A549 (cell line): ENCODE results near the gene SLC29A2. TPM values are rescaled to one million over a fixed set of nuclear protein-coding genes. Genes with fewer than 3 reads are reported as not detected.
"Not testable (repeated sequence)": the region's sequence is repeated elsewhere in the genome, so short reads cannot be mapped to it uniquely, and the experiment has no call there.

Experiments
- ATAC-seq, 2 experiments: fragments of 200-7000 bp in 1 of 2; fragments of >200 bp in 1 of 2; cut with Nextera tagmentation in 1 of 2; cut with Tn5 transposase in 1 of 2; 3 replicates each; pipeline versions ENCODE4 v1.8.0 to v1.9.1; 2018 to 2020; ENCODE audit warnings: mild to moderate bottlenecking in 1 of 2, moderate library complexity in 1 of 2
- CTCF ChIA-PET: fragments of 300-600 bp; sonication (Branson Sonifier 250); formaldehyde crosslinking; extraction: SDS; loops from one replicate; lab custom pipeline; 2021; ENCODE audit warnings: antibody characterized with exemption, inconsistent platforms; lab: Yijun Ruan, JAX
- POLR2A ChIA-PET: fragments of 350-600 bp; formaldehyde crosslinking; extraction: SDS; loops from one replicate; lab custom pipeline; 2021; ENCODE audit warnings: antibody characterized with exemption, inconsistent platforms; lab: Yijun Ruan, JAX
- DNase-seq, 2 experiments: peaks; one replicate each; pipeline versions ENCODE4 v3.0.0 to v3.0.0-alpha.2; 2011 to 2016; ENCODE audit warnings: low read depth in 1 of 2, low spot score in 1 of 2
- FAIRE-seq: peaks from 2 replicates; lab custom pipeline; 2011; peaks lifted over from hg19 to GRCh38; lab: Jason Lieb, UNC
- H3K27ac ChIP-seq, 2 experiments: fragments of >200 bp; sonication (Bioruptor Twin); formaldehyde crosslinking; 3 replicates each; pipeline ENCODE4 v1.5.1; 2016 to 2017
- H3K4me1 ChIP-seq: fragments of >200 bp; sonication (Bioruptor Twin); formaldehyde crosslinking; 3 replicates; pipeline ENCODE4 v1.6.1; 2016
- H3K4me2 ChIP-seq: fragments of >200 bp; sonication (Bioruptor Twin); formaldehyde crosslinking; 3 replicates; pipeline ENCODE4 v1.6.1; 2016
- H3K4me3 ChIP-seq: fragments of >200 bp; sonication (Bioruptor Twin); formaldehyde crosslinking; 3 replicates; pipeline ENCODE4 v1.5.1; 2016
- H3K9me3 ChIP-seq: fragments of >200 bp; sonication (Bioruptor Twin); formaldehyde crosslinking; 3 replicates; pipeline ENCODE4 v1.6.1; 2016
- BHLHE40 ChIP-seq: IDR thresholded peaks from 2 replicates; pipeline ENCODE4 v1.6.1; 2012; ENCODE audit warnings: low read depth, low read length, inconsistent platforms
- CBX2 ChIP-seq: fragments of 200-600 bp; sonication (generic); IDR thresholded peaks from 2 replicates; pipeline ENCODE4 v1.6.1; 2016; ENCODE audit warnings: low read depth, mild to moderate bottlenecking, borderline replicate concordance
- CBX8 ChIP-seq: fragments of 200-600 bp; sonication (generic); IDR thresholded peaks from 2 replicates; pipeline ENCODE4 v1.6.1; 2016
- CEBPB ChIP-seq, 2 experiments: fragments of >200 bp in 1 of 2; sonication (Bioruptor Twin) in 1 of 2; formaldehyde crosslinking in 1 of 2; IDR thresholded peaks; 2 replicates each; pipeline ENCODE4 v1.6.1; 2012 to 2016
- EHMT2 ChIP-seq: fragments of 200-600 bp; sonication (generic); IDR thresholded peaks from 2 replicates; pipeline ENCODE4 v1.6.1; 2016; ENCODE audit warnings: antibody characterized with exemption, low read depth, mild to moderate bottlenecking, moderate library complexity
- EP300 ChIP-seq, 2 experiments: fragments of >200 bp; sonication (Bioruptor Twin); formaldehyde crosslinking; IDR thresholded peaks; 2 replicates in 1 of 2; 3 replicates in 1 of 2; pipeline ENCODE4 v1.6.1; 2016 to 2017
- ESRRA ChIP-seq: fragments of 150-350 bp; IDR thresholded peaks from 2 replicates; pipeline ENCODE4 v1.6.1; 2014; ENCODE audit warnings: mild to moderate bottlenecking, low read length, borderline replicate concordance
- FOSB ChIP-seq: fragments of 250-450 bp; sonication (Bioruptor Pico); IDR thresholded peaks from 2 replicates; pipeline ENCODE4 v1.5.0; 2020; ENCODE audit warnings: mild to moderate bottlenecking, moderate library complexity
- FOXS1 ChIP-seq: fragments of 250-450 bp; sonication (Bioruptor Pico); IDR thresholded peaks from 2 replicates; pipeline ENCODE4 v1.5.0; 2020; ENCODE audit warnings: mild to moderate bottlenecking, moderate library complexity
- HDAC2 ChIP-seq: fragments of 200-600 bp; sonication (generic); IDR thresholded peaks from 2 replicates; pipeline ENCODE4 v1.6.1; 2016
- HOXB5 ChIP-seq: fragments of 250-450 bp; sonication (Bioruptor Pico); IDR thresholded peaks from 2 replicates; pipeline ENCODE4 v1.5.0; 2020; ENCODE audit warnings: mild to moderate bottlenecking, moderate library complexity
- JUNB ChIP-seq: fragments of >200 bp; sonication (Bioruptor Twin); formaldehyde crosslinking; IDR thresholded peaks from 2 replicates; pipeline ENCODE4 v1.6.1; 2016
- MAFK ChIP-seq: fragments of 450-650 bp; IDR thresholded peaks from 2 replicates; pipeline ENCODE4 v1.6.1; 2014; ENCODE audit not compliant: partially characterized antibody
- NFE2L2 ChIP-seq: fragments of 150-350 bp; conservative IDR thresholded peaks from 2 replicates; pipeline ENCODE4 v1.6.1; 2014; ENCODE audit warnings: low read length
- NR3C1 ChIP-seq: fragments of >200 bp; sonication (Bioruptor Twin); formaldehyde crosslinking; IDR thresholded peaks from 3 replicates; pipeline ENCODE4 v1.6.1; 2017
- PHF8 ChIP-seq: fragments of 200-600 bp; sonication (generic); IDR thresholded peaks from 2 replicates; pipeline ENCODE4 v1.6.1; 2016; ENCODE audit warnings: low read depth, mild to moderate bottlenecking, antibody characterized with exemption, moderate library complexity, borderline replicate concordance
- POLR2A ChIP-seq: IDR thresholded peaks from 2 replicates; pipeline ENCODE4 v1.6.1; 2012; ENCODE audit warnings: mild to moderate bottlenecking, low read length
- RFX5 ChIP-seq: fragments of 450-650 bp; IDR thresholded peaks from 2 replicates; pipeline ENCODE4 v1.7.1; 2014; ENCODE audit warnings: antibody characterized with exemption, mild to moderate bottlenecking, moderate library complexity
- SMC3 ChIP-seq: fragments of >200 bp; sonication (Bioruptor Twin); formaldehyde crosslinking; IDR thresholded peaks from 3 replicates; pipeline ENCODE4 v1.6.1; 2018; ENCODE audit warnings: inconsistent platforms
- SREBF2 ChIP-seq: fragments of 450-650 bp; IDR thresholded peaks from 2 replicates; pipeline ENCODE4 v1.6.1; 2014; ENCODE audit warnings: mild to moderate bottlenecking, moderate library complexity
- TFCP2L1 ChIP-seq: fragments of 250-450 bp; sonication (Bioruptor Pico); IDR thresholded peaks from 2 replicates; pipeline ENCODE4 v1.5.0; 2021; ENCODE audit warnings: mild to moderate bottlenecking
- TP53 ChIP-seq: fragments of 250-450 bp; sonication (Bioruptor Pico); IDR thresholded peaks from 2 replicates; pipeline ENCODE4 v1.5.0; 2021; ENCODE audit warnings: mild to moderate bottlenecking, moderate library complexity
- ZC3H11A ChIP-seq: fragments of 450-650 bp; IDR thresholded peaks from 2 replicates; pipeline ENCODE4 v1.6.1; 2014; ENCODE audit warnings: antibody characterized with exemption, mild to moderate bottlenecking
- ZFP36 ChIP-seq: fragments of 450-650 bp; IDR thresholded peaks from 2 replicates; pipeline ENCODE4 v1.6.1; 2014; ENCODE audit warnings: borderline replicate concordance; ENCODE audit not compliant: partially characterized antibody
- ZSCAN20 ChIP-seq: fragments of 250-450 bp; sonication (Bioruptor Pico); IDR thresholded peaks from 2 replicates; pipeline ENCODE4 v1.8.0; 2022; ENCODE audit warnings: mild to moderate bottlenecking, moderate library complexity
- WGBS: methylation state at CpG from one replicate; pipeline ENCODE4 v1.1.6; 2017; ENCODE audit errors: missing lambda C conversion rate; 5-methylcytosine and 5-hydroxymethylcytosine counted together
- polyA plus RNA-seq, 4 experiments: library from polyadenylated mRNA; depleted of rRNA in 3 of 4; stranded (reverse); fragments of >200 nt; fragmentation: RNase III in 1 of 4; extraction: RNeasy Plus Mini Kit Qiagen cat#74134 plus additional on column Dnase treatment in 1 of 4; gene quantifications; 2 replicates in 3 of 4; 3 replicates in 1 of 4; pipeline ENCODE4 v1.2.3, GENCODE V29; 2011 to 2017
- TF ChIP-seq, protein P1 (sequence below): IDR thresholded peaks from 2 replicates; pipeline ENCODE4 v1.6.1; 2012; ENCODE audit warnings: low read depth, borderline replicate concordance
- TF ChIP-seq, protein P2 (sequence below): fragments of >200 bp; sonication (Bioruptor Twin); formaldehyde crosslinking; IDR thresholded peaks from 3 replicates; pipeline ENCODE4 v1.6.1; 2016
- TF ChIP-seq, protein P3 (sequence below): fragments of 250-450 bp; sonication (Bioruptor Pico); IDR thresholded peaks from 2 replicates; pipeline ENCODE4 v1.5.0; 2020; ENCODE audit warnings: low read depth, mild to moderate bottlenecking, moderate library complexity
- TF ChIP-seq, protein P4 (sequence below): IDR thresholded peaks from 2 replicates; pipeline ENCODE4 v1.6.1; 2012
- TF ChIP-seq, protein P5 (sequence below): fragments of >200 bp; sonication (Bioruptor Twin); formaldehyde crosslinking; IDR thresholded peaks from 3 replicates; pipeline ENCODE4 v1.5.1; 2016
- TF ChIP-seq, protein P6 (sequence below): fragments of 250-450 bp; sonication (Bioruptor Pico); IDR thresholded peaks from 2 replicates; pipeline ENCODE4 v1.5.0; 2021; ENCODE audit warnings: mild to moderate bottlenecking, moderate library complexity, borderline replicate concordance
- TF ChIP-seq, protein P7 (sequence below): IDR thresholded peaks from 2 replicates; pipeline ENCODE4 v1.6.1; 2012

The SLC29A2 gene
- polyA plus RNA-seq, 2 of the 4 experiments (the other 2 are of a cell fraction): 2.6 to 7.6 TPM

DNA sequence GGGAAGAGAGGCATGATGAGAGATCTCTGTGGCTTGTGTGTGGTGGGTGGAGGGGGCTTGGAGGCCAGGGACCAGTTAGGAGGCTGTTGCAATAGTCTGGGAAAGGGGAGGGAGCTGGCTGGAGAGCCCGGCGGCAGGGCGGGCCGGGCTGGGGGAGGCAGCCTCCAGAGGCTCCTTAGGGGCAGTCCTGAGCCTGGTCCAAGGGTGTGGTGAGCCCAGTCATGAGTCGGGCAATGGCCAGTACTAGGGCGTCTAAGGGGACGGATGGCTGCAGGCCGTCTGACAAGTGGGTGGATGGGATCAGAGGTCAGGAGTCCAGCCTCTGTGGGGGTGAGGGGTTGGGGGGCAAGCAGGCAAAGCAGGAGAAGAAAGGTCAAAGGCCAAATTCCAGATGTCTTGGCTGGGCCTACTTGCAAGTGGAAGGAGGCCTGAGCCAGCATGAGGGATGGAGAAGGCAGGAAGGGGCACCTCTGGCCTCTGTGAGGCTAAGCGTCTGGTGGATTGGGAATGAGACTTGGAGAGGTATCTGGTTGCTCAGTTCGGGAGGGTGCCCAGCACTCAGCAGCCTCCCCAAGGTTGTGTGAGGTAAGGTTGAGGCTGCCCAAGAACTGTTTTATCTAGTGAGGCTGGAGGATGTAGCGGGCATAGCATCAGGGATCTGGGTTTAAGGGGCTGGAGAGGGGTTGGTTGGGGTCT is 48.7 kb downstream of the SLC29A2 start:
- no peak for FAIRE-seq

DNA sequence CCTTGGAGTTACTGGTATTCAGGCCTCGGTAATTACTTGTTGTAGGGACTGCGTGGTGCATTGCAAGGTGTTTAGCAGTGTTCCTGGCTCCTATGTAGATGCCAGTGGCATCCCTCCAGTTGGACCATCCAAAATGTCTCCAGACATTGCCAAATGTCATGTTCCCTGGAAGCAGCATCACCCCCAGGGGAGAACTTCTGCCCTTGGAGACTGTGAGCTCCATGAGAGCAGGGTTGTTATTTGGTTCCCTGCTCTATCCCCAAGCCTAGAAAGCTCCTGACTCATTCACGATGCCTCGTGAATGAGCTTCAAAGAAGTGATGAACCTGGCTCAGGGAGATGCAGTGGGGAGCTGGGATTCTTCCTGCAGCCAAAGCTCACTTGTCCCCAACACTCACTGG is 50.0 kb downstream of the SLC29A2 start:
- POLR2A ChIA-PET: interaction anchor here (1.1 kb wide), 1 partner anchor 9 kb away, joined by 4 read pairs; no protein-coding TSS in a partner anchor
- WGBS: 90% methylated on average over 4 of the region's 4 CpGs

More for the DNA sequence above, 48.7 kb downstream of the SLC29A2 start:
- Histone ChIP-seq H3K4me2 (no peak overlapping the region), H3K4me3 (no peak overlapping the region), H3K4me1 (peaks cover 40% of the 10 kb centered on the region), H3K27ac (no peak overlapping the region), H3K9me3 (no peaks in the 10 kb centered on the region)
- WGBS: 89% methylated on average over 8 of the region's 11 CpGs
- TF ChIP-seq, protein P1, sequence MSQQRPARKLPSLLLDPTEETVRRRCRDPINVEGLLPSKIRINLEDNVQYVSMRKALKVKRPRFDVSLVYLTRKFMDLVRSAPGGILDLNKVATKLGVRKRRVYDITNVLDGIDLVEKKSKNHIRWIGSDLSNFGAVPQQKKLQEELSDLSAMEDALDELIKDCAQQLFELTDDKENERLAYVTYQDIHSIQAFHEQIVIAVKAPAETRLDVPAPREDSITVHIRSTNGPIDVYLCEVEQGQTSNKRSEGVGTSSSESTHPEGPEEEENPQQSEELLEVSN: no peak
- TF ChIP-seq NR3C1 (no peak), JUNB (no peak), SMC3 (no peak), MAFK (no peak), ZSCAN20 (CRISPR knock-in tag) (no peak), CBX2 (no peak), PHF8 (no peak), ZC3H11A (no peak), HDAC2 (no peak), NFE2L2 (no peak), BHLHE40 (no peak), RFX5 (no peak), SREBF2 (no peak)
- TF ChIP-seq, protein P2, sequence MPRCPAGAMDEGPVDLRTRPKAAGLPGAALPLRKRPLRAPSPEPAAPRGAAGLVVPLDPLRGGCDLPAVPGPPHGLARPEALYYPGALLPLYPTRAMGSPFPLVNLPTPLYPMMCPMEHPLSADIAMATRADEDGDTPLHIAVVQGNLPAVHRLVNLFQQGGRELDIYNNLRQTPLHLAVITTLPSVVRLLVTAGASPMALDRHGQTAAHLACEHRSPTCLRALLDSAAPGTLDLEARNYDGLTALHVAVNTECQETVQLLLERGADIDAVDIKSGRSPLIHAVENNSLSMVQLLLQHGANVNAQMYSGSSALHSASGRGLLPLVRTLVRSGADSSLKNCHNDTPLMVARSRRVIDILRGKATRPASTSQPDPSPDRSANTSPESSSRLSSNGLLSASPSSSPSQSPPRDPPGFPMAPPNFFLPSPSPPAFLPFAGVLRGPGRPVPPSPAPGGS: no peak
- TF ChIP-seq, protein P3, sequence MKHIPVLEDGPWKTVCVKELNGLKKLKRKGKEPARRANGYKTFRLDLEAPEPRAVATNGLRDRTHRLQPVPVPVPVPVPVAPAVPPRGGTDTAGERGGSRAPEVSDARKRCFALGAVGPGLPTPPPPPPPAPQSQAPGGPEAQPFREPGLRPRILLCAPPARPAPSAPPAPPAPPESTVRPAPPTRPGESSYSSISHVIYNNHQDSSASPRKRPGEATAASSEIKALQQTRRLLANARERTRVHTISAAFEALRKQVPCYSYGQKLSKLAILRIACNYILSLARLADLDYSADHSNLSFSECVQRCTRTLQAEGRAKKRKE (CRISPR knock-in tag): no peak
- TF ChIP-seq, protein P4, sequence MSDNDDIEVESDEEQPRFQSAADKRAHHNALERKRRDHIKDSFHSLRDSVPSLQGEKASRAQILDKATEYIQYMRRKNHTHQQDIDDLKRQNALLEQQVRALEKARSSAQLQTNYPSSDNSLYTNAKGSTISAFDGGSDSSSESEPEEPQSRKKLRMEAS: no peak
- TF ChIP-seq, protein P5, sequence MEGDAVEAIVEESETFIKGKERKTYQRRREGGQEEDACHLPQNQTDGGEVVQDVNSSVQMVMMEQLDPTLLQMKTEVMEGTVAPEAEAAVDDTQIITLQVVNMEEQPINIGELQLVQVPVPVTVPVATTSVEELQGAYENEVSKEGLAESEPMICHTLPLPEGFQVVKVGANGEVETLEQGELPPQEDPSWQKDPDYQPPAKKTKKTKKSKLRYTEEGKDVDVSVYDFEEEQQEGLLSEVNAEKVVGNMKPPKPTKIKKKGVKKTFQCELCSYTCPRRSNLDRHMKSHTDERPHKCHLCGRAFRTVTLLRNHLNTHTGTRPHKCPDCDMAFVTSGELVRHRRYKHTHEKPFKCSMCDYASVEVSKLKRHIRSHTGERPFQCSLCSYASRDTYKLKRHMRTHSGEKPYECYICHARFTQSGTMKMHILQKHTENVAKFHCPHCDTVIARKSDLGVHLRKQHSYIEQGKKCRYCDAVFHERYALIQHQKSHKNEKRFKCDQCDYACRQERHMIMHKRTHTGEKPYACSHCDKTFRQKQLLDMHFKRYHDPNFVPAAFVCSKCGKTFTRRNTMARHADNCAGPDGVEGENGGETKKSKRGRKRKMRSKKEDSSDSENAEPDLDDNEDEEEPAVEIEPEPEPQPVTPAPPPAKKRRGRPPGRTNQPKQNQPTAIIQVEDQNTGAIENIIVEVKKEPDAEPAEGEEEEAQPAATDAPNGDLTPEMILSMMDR: no peak
- TF ChIP-seq, protein P6, sequence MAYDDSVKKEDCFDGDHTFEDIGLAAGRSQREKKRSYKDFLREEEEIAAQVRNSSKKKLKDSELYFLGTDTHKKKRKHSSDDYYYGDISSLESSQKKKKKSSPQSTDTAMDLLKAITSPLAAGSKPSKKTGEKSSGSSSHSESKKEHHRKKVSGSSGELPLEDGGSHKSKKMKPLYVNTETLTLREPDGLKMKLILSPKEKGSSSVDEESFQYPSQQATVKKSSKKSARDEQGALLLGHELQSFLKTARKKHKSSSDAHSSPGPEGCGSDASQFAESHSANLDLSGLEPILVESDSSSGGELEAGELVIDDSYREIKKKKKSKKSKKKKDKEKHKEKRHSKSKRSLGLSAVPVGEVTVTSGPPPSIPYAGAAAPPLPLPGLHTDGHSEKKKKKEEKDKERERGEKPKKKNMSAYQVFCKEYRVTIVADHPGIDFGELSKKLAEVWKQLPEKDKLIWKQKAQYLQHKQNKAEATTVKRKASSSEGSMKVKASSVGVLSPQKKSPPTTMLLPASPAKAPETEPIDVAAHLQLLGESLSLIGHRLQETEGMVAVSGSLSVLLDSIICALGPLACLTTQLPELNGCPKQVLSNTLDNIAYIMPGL: no peak
- ATAC-seq (no peak), DNase-seq (no peak)
- ChIA-PET CTCF (interaction anchor here (1.4 to 2.0 kb wide), 3 partner anchors 10 to 66 kb away, joined by 4 to 12 read pairs (median 6); no protein-coding TSS in a partner anchor), POLR2A (no interaction called here)

DNA sequence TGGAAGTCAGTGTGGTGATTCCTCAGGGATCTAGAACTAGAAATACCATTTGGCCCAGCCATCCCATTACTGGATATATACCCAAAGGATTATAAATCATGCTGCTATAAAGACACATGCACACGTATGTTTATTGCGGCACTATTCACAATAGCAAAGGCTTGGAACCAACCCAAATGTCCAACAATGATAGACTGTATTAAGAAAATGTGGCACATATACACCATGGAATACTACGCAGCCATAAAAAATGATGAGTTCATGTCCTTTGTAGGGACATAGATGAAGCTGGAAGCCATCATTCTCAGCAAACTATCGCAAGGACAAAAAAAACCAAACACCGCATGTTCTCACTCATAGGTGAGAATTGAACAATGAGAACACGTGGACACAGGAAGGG is 50.8 kb downstream of the SLC29A2 start:
- POLR2A ChIA-PET, H3K4me3 ChIP-seq, DNase-seq, H3K9me3 ChIP-seq, H3K4me2 ChIP-seq, FAIRE-seq, ATAC-seq, H3K27ac ChIP-seq: not testable (repeated sequence)
- CTCF ChIA-PET: interaction anchor here (1.4 kb wide), 1 partner anchor 9 kb away, joined by 3 read pairs; no protein-coding TSS in a partner anchor
- WGBS: 79% methylated on average over 6 of the region's 6 CpGs
- peaks cover 25% of the 10 kb centered on the region for H3K4me1 ChIP-seq

More for the DNA sequence above, 50.0 kb downstream of the SLC29A2 start:
- H3K9me3 ChIP-seq: no peaks in the 10 kb centered on the region
- no peak for TF ChIP-seq ESRRA
- TF ChIP-seq EP300 (IDR thresholded peaks at IDR 0.05): no peak
- TF ChIP-seq, protein P7, sequence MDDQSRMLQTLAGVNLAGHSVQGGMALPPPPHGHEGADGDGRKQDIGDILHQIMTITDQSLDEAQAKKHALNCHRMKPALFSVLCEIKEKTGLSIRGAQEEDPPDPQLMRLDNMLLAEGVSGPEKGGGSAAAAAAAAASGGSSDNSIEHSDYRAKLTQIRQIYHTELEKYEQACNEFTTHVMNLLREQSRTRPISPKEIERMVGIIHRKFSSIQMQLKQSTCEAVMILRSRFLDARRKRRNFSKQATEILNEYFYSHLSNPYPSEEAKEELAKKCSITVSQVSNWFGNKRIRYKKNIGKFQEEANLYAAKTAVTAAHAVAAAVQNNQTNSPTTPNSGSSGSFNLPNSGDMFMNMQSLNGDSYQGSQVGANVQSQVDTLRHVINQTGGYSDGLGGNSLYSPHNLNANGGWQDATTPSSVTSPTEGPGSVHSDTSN: no peak
- TF ChIP-seq POLR2A: no peak
- no peak for TF ChIP-seq TFCP2L1
- TF ChIP-seq EHMT2: no peak
- no peak for TF ChIP-seq HOXB5 (CRISPR knock-in tag)
- no peak for TF ChIP-seq FOSB (CRISPR knock-in tag)
- TF ChIP-seq FOXS1: no peak
- no peak for TF ChIP-seq CBX8
- no peak for TF ChIP-seq SMC3
- no peak for TF ChIP-seq ZFP36
- TF ChIP-seq, protein P3 (CRISPR knock-in tag): no peak
- no peak for TF ChIP-seq CEBPB (IDR thresholded peaks at IDR 0.05)
- TF ChIP-seq TP53 (CRISPR knock-in tag): no peak
- no peak overlapping the region for H3K4me2 ChIP-seq
- CTCF ChIA-PET: interaction anchor here (0.6 to 2.0 kb wide), 6 partner anchors 9 to 67 kb away, joined by 4 to 12 read pairs (median 5); partner anchors contain the start of gene RIN1
- DNase-seq (no peak), ATAC-seq (no peak), FAIRE-seq (no peak)
- H3K4me3 ChIP-seq: no peak overlapping the region
- H3K4me1 ChIP-seq: peaks cover 33% of the 10 kb centered on the region
- no peak overlapping the region for H3K27ac ChIP-seq
